ENCODE measurements around the gene KRTAP25-1. TPM values are rescaled to one million over a fixed set of nuclear protein-coding genes. Genes with fewer than 3 reads are reported as not detected.

The KRTAP25-1 gene
- total and polyA plus RNA-seq, 2 of the 8 experiments (the other 6 are each of a cell fraction or from before 2014, with no cell fraction given): not detected

GRCh38 chr21:30240661-30241060 is 48.7 kb downstream of the KRTAP25-1 start:
- FAIRE-seq: no peak
- Histone ChIP-seq H3K36me3 (ENCODE audit: control insufficient read depth in 2 of 4, insufficient read depth in 4 of 4, low read length in 3 of 4) (no peaks in the 10 kb centered on the region), H2BK20ac (ENCODE audit: low read length) (no peak overlapping the region), H3K79me2 (ENCODE audit: control insufficient read depth in 1 of 2, insufficient read depth in 2 of 2, low read length in 2 of 2) (no peaks in the 10 kb centered on the region), H2AK5ac (ENCODE audit: low read depth, low read length) (no peak overlapping the region), H2BK15ac (ENCODE audit: low read length) (no peak overlapping the region), H2BK12ac (ENCODE audit: low read depth, low read length) (no peak overlapping the region), H2AFZ (ENCODE audit: low read length) (peak overlapping the region; percentile 78; the same call in 1 of the 2 replicates), H3K27me3 (replicated peaks in 1 of 4; ENCODE audit: control insufficient read depth in 3 of 4, extremely low read depth in 1 of 4, insufficient read depth in 3 of 4, low read length in 3 of 4) (no peaks in the 10 kb centered on the region), H3K4me1 (replicated peaks in 1 of 4; ENCODE audit: control insufficient read depth in 3 of 4, insufficient read depth in 4 of 4, low read length in 3 of 4) (no peaks in the 10 kb centered on the region), H4K91ac (replicated peaks; ENCODE audit: insufficient read length, low read length) (no peak overlapping the region), H4K8ac (ENCODE audit: extremely low read depth, insufficient read depth, low read length) (no peak overlapping the region), H3K23me2 (ENCODE audit: low read depth, low read length) (no peaks in the 10 kb centered on the region), H2BK5ac (ENCODE audit: low read depth, low read length) (no peak overlapping the region), H3K18ac (ENCODE audit: extremely low read depth, low read length) (no peak overlapping the region), H3K56ac (replicated peaks; ENCODE audit: insufficient read length, low read depth, low read length) (no peak overlapping the region), H3K23ac (ENCODE audit: insufficient read length) (no peak overlapping the region), H3K4ac (replicated peaks; ENCODE audit: insufficient read length, low read depth, low read length) (no peak overlapping the region), H4K5ac (ENCODE audit: insufficient read length, low read depth, low read length) (no peak overlapping the region), H3K27ac (ENCODE audit: low read depth, low read length) (no peak overlapping the region), H3K14ac (ENCODE audit: insufficient read length) (no peak overlapping the region), H4K20me1 (replicated peaks in 1 of 2; ENCODE audit: control insufficient read depth in 1 of 2, insufficient read depth in 2 of 2, low read length in 2 of 2) (no peaks in the 10 kb centered on the region), H3K79me1 (ENCODE audit: low read depth, low read length) (no peaks in the 10 kb centered on the region), H3K4me2 (ENCODE audit: insufficient read depth in 1 of 2, low read depth in 2 of 2, low read length in 2 of 2) (no peak overlapping the region), H3K4me3 (ENCODE audit: extremely low read depth in 1 of 4, insufficient read depth in 2 of 4, low read depth in 3 of 4, low read length in 4 of 4) (no peak overlapping the region), H3K9ac (replicated peaks in 1 of 4; ENCODE audit: extremely low read depth in 1 of 4, low read depth in 3 of 4, low read length in 3 of 4) (no peak overlapping the region), H3K9me3 (ENCODE audit: insufficient read depth in 2 of 2, low read depth in 1 of 2, low read length in 1 of 2) (no peaks in the 10 kb centered on the region), H2BK120ac (replicated peaks; ENCODE audit: low read depth, low read length) (no peak overlapping the region)
- CTCF ChIA-PET (ENCODE audit: partially characterized antibody): interaction anchor here (1.1 kb wide), 1 partner anchor 12 kb away, joined by 3 read pairs; no protein-coding TSS in a partner anchor
- no peak for DNase-seq (ENCODE audit: low read depth in 1 of 2, low spot score in 2 of 2)
- WGBS, 2 experiments (ENCODE audit: extremely low coverage in 1 of 2, insufficient coverage in 1 of 2, insufficient read length in 1 of 2, insufficient replicate concordance in 2 of 2, low coverage in 1 of 2, low lambda C conversion rate in 2 of 2, missing lambda C conversion rate in 1 of 2): 96% methylated on average over 3 of the region's 3 CpGs; no CpG with 5 or more reads in 1 of the 2 experiments
- POLR2A ChIA-PET (ENCODE audit: partially characterized antibody): no interaction called here
- TF ChIP-seq POU5F1 (IDR thresholded peaks at IDR 0.05; ENCODE audit: low read depth, low read length): no peak
- no peak for TF ChIP-seq TAF1 (IDR thresholded peaks at IDR 0.05; ENCODE audit: low read depth, low read length)
- no peak for TF ChIP-seq CBX8 (IDR thresholded peaks at IDR 0.05; ENCODE audit: borderline replicate concordance, low read depth, low read length)
- TF ChIP-seq MAX (IDR thresholded peaks at IDR 0.05): no peak
- TF ChIP-seq SRF (IDR thresholded peaks at IDR 0.05; ENCODE audit: low read depth, low read length): no peak
- TF ChIP-seq, protein P1, sequence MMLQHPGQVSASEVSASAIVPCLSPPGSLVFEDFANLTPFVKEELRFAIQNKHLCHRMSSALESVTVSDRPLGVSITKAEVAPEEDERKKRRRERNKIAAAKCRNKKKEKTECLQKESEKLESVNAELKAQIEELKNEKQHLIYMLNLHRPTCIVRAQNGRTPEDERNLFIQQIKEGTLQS (IDR thresholded peaks at IDR 0.05; ENCODE audit: insufficient read depth, low read depth, low read length): no peak
- no peak for TF ChIP-seq TEAD4 (IDR thresholded peaks at IDR 0.05; ENCODE audit: low read depth, low read length)
- no peak for TF ChIP-seq EZH2 (IDR thresholded peaks at IDR 0.05; ENCODE audit: low read depth, low read length, severe bottlenecking)
- no peak for TF ChIP-seq CHD1 (IDR thresholded peaks at IDR 0.05; ENCODE audit: low read depth, low read length)
- no peak for TF ChIP-seq ASH2L (IDR thresholded peaks at IDR 0.05; ENCODE audit: low read length)
- no peak for TF ChIP-seq SP4 (IDR thresholded peaks at IDR 0.05; ENCODE audit: low read length)
- TF ChIP-seq SP2 (IDR thresholded peaks at IDR 0.05; ENCODE audit: low read length): no peak
- TF ChIP-seq SIN3A (conservative IDR thresholded peaks at IDR 0.05 in 1 of 2, IDR thresholded peaks at IDR 0.05 in 1 of 2; ENCODE audit: low read depth in 1 of 2, low read length in 2 of 2): no peak
- TF ChIP-seq NRF1 (IDR thresholded peaks at IDR 0.05; ENCODE audit: low read depth, low read length): no peak
- TF ChIP-seq SP1 (IDR thresholded peaks at IDR 0.05; ENCODE audit: low read depth, low read length): no peak
